ENCODE data around the gene HELZ.

HELZ gene

GRCh38 chr17:67074781-67075180 is 170.2 kb downstream of the HELZ start:
- no peak for DNase-seq (ENCODE audit: low spot score)

- DNase-seq (ENCODE audit: low spot score), result no peak
These were observed 172.1 kb downstream of the HELZ start for GRCh38 chr17:67072885-67073284.

DNA sequence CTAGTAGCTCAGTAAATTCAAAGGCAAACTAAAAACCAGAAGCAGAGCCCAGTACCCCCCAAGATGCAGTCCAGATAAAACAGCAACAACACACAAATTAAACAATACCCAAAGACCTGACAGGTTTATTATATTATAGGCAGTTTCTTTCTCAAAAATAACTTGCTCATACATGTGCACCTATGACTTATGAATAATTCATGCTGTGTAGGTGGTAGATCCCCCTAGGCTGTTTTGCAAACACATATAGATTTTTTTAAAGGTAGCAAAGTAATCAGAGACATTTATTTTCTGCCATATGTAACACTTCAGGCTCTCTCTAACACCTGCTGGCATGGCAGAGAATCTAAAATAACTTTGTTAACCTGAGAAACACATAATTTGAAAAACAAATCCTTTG is 173.4 kb downstream of the HELZ start:
- no peak for DNase-seq (ENCODE audit: low spot score)

- no peak for DNase-seq (ENCODE audit: low spot score)
These were observed 175.3 kb downstream of the HELZ start for GRCh38 chr17:67069603-67070136.

GRCh38 chr17:67068999-67069398 is 176.0 kb downstream of the HELZ start:
- no peak for DNase-seq (ENCODE audit: low spot score)

- DNase-seq (ENCODE audit: low spot score), result no peak
These were observed 177.2 kb downstream of the HELZ start for GRCh38 chr17:67067571-67068482.

DNA sequence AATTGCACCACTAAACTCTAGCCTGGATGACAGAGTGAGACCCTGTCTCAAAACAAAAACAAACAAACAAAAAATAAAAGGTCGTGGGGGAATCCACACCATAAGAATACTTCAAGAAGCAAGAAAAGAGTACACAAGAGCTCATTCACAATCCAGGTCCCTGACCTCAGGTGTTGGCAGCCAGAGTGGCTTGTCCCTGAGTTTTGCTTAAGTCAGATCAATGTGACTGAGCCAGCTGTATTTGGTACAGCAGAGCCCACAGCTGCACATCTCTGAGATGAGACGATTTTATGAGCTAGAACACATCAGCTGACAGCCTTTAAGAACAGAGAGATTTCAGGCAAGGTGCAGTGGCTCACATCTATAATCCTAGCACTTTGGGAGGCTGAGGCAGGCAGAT is 178.3 kb downstream of the HELZ start:
- no peak for DNase-seq (ENCODE audit: low spot score)

DNA sequence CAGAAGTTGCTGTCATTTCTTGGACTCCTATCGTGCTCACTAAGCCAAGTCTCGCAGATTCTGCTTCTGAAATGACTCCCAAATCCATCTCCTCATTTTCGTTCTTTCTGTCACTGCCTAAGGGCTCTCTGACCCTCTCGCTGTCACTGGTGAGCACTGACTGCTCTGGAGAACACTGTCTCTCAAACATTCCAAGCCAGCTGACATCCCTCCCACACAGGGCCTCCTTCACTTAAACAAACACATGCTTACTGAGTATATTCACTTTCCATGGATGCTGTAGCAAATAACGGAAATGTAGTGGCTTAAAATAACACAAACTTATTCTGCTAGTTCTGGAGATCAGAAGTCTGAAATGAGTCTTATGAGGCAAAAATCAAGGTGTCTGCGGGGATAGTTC is 181.9 kb downstream of the HELZ start:
- DNase-seq (ENCODE audit: low spot score), result no peak

- no peak for DNase-seq (ENCODE audit: low spot score)
These were observed 185.6 kb downstream of the HELZ start for GRCh38 chr17:67059372-67059771.

DNA sequence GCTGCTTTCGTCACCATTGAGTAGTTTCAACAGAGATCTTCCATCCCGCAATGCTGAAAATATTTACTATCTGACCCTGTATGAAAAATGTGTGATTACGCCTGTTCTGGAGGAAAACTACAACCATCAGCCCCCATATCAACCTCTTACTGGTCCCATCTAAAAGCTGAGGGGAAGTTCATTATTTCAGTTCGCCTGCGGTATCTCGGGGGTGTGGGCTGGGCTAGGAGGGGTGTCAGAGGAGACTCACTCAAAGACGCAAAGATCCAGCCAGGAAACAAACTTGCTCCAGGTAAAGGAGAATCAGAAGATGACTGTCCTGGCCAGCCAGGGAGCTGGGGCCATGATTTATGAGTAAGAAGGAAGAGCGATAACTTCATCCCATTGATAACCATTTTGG is 187.0 kb downstream of the HELZ start:
- DNase-seq (ENCODE audit: low spot score), result no peak

GRCh38 chr17:67056746-67057490 is 188.1 kb downstream of the HELZ start:
- no peak for DNase-seq (ENCODE audit: low spot score)

DNA sequence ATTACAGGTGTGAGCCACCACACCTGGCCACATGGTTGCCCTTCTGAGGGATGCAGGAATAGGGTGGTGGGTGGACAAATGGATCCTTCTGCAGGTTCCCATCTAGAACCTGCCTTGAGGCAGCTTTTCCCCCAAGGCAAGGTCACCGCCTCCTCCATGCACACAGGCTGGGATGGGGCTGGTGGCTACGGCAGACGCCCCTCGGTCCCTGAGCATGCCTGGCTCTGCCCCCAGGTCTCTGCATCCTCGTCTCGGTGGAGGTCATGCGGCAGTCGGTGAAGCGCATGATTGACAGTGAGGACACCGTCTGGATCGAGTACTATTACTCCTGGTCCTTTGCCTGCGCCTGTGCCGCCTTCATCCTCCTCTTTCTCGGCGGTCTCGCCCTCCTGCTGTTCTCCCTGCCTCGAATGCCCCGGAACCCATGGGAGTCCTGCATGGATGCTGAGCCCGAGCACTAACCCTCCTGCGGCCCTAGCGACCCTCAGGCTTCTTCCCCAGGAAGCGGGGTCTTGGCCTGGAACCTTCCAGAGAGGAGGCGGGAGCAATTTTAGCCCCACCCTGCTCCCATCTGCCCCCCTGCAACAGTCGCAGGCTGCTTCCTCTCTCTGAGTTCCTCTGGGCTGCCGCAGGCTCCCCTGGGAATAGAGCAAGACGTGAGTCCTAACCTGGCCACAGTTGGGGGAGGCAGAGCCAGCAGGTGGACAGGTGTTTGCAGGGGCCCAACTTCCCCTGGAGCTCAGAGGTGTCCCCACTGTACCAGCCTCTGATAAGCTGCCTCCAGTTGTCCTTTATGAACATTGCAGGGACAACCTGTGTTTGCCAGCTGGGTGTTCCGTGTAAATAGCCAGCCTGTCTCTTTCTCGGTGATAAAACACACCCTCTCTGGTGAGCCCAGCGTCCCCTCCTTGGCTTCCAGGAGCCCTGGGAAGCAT is 188.9 kb downstream of the HELZ start:
- DNase-seq (ENCODE audit: low spot score), result no peak

DNA sequence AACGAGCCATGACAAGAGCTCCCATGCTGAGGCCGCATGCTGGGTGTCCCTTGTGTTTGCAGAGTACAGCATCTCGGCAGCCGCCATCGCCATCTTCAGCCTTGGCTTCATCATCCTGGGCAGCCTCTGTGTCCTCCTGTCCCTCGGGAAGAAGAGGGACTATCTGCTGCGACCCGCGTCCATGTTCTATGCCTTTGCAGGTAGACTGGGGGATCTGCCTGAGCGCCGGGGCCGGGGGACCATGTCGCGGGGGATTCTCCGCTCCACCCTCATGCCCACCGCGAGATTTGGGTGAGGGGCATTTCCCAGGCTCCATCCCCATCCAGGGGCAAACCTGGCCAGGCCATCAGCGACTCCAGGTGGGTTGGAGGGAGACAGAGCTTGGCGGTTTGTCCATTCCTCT is 190.0 kb downstream of the HELZ start:
- no peak for DNase-seq (ENCODE audit: low spot score)

DNA sequence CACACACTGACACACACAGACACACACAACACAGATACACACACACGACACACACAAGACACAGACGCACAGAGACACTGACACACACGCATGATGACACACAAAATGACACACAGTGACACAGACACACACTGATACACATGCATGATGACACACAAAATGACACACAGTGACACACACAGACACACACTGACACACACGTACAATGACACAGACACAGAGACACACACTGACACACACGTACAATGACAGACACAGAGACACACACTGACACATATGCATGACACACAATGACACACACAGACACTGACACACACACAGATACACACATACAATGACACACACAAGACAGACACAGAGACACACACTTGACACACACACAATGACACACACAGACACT is 190.4 kb downstream of the HELZ start:
- DNase-seq (ENCODE audit: low spot score), result no peak

GRCh38 chr17:67054011-67054591 is 190.9 kb downstream of the HELZ start:
- no peak for DNase-seq (ENCODE audit: low spot score)

GRCh38 chr17:67053438-67054000 is 191.5 kb downstream of the HELZ start:
- DNase-seq (ENCODE audit: low spot score), result no peak

- no peak for DNase-seq (ENCODE audit: low spot score)
These were observed 192.1 kb downstream of the HELZ start for GRCh38 chr17:67052720-67053437.

GRCh38 chr17:67051837-67052236 is 193.2 kb downstream of the HELZ start:
- no peak for DNase-seq (ENCODE audit: low spot score)

DNA sequence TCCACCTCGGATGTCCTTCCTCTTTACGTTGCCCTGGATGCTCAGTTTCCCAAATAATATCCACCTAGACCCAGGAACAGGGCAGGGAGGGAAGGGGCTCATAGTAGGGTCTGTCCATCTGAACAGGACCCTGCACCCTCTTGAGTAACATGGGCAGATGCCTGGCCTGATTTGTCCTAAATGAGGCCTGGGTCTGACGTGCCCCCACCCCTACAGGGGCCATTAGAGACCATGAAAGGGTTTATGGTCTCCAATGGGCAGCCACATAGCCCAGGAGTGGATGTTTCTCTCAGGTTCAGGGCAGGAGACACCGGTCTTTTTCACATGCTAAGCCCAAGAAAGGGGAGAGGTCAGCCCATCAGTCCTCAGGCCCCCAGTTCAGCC is 193.8 kb downstream of the HELZ start:
- no peak for DNase-seq (ENCODE audit: low spot score)

DNA sequence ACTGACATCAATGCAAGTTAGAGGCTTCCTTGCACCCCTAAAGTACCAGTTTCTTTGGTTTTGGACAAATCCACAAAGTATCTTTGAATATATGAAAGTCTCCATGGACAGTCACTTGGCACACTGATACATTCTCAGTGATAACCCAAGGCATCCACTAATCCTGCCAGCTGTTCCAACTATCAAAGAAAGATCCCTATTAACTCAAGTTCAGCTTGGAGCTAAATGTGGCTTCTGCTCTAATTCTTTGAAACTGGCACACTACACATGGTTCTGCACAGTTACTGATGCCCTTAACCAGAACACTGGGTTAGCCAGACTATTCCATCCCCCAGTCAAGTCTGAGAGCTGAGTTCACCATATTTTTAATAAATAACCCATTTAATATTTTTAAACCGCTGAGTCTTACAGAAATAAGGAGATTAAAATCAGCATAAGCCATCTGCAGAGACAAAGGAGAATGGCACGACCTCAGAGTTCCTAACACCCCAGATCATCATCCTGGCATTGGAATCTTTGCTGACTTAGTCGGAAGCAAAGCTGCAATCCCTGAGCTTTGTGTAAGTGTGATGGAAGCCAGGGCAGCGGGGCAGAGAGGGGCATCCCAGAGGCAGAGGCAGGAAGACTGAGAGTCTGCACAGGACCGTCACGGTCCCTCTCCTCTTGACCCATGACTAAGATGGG is 194.4 kb downstream of the HELZ start:
- no peak for DNase-seq (ENCODE audit: low spot score)
